MV-4-11 (cell line): Measurements from ENCODE around the gene GULP1.

Experiments
- DNase-seq: peaks from one replicate; lab custom pipeline; 2025; lab: John Stamatoyannopoulos, UW

The GULP1 gene

DNA sequence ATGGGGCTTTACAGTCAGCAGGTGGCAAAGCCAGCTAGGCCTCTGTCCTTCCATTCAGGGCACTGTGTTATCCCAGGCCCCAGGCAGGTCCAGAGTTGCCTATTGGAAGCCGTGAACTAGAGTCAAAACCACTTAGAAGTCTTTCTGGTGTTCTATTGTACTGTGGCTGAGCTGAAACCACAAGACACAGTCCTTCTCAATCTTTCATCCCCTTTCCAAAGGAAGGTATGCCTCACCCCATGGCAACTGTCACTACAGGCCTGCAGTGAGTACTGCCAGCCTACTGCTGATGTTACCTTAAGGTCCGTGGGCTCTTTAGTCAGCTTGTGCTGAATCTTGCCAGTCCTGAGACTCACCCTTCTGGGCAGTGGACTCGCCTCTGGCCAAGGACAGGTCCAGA lies 181.6 kb downstream of the GULP1 start:
- no peak for DNase-seq

DNA sequence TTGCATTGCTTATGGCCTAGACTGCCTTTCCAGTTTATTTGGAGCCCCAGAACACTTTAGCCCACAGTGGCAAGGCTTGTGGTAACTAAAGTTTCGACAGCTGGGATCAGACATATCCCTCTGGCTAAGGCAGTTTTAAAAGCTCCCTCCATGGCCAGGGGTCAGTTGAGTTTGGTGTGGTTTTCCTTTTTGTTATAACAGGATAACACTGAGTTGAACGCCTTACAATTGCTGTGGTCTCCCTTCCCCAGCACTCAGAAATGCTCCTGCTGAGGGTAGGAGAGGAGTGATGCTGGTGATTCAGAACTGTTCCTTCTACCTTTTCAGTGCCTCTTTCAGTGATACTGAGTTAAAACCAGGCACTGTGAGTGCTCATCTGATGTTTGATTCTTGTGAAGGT lies 182.6 kb downstream of the GULP1 start:
- DNase-seq: no peak

DNA sequence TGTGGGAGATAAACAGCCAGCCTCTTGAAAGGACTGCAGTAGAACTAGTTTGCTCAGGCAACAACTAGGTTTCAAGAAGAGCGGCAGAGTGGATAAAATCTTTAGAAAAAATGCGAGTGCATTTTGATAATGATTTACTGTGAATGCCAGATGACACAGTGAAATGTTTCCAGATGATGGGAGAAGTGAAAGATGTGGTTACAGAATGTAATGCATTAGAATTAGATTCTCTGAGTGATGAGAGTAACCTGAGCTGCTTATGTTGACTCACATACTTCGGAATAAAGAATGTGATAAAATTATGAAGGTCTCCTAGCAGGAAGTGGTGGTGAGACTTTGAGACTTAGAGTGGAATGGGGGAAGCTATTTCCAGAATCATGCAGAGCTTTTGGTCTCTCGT lies 184.3 kb downstream of the GULP1 start:
- DNase-seq: no peak

DNA sequence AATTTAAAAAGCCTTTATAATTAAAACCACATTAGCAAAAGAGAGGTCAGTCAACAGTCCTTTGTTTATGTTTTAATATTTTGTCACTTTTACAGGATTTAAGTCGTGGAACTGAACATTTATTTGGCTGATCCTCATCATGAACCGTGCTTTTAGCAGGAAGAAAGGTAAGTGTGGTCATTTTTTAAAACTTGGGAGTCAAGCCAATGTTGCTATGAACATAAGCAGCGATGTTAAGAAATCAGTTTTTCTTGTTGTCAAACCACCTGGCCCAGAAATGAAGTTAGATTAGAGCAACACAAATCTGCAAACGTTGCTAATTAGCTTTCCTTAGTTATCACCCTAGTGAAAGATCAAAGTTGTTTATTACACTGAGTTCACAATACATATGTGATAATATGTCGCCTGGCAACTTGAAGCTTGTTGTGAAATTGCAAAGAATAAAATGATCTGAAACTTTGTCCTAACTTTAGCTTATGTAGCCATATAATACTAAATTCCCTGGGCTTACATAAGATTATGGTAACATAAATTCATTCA lies 186.0 kb downstream of the GULP1 start:
- DNase-seq: no peak

DNA sequence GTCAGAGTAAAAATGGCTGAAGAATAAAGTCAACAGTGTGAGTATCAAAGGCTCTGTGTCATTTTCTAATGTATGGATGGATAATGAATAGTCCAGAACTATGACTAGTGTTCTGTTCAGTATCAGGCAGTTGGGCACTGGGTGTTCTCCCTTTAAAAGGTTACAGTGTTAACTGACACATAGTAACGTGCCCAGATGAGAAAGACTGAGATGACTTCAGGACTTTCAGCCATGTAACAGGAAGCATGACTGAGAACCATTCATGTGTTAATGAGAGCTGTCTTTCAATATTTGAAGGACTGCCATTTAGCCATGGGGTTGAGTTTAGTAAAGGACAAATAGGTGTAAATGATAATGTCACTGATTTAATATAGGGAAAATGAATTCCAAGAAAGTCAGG lies 187.1 kb downstream of the GULP1 start:
- no peak for DNase-seq

DNA sequence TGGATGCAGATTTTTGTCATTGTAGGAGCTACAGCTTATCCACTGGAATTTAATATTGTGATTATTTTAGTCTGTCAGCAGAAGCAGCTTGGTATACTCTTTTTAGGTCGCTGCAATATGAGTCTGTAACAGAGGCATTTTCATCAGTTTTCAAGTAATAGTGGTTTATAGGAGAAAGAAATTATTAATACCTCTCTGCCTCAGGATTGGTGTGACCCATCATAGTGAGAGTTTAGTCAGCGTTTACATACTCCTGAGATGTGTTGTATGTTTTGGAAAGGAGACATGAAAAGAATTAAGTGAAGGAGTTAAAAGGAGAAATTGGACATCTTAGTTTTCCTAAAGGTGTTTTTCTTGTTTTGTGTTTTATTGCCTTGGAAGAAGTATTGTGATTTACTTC lies 189.8 kb downstream of the GULP1 start:
- no peak for DNase-seq

DNA sequence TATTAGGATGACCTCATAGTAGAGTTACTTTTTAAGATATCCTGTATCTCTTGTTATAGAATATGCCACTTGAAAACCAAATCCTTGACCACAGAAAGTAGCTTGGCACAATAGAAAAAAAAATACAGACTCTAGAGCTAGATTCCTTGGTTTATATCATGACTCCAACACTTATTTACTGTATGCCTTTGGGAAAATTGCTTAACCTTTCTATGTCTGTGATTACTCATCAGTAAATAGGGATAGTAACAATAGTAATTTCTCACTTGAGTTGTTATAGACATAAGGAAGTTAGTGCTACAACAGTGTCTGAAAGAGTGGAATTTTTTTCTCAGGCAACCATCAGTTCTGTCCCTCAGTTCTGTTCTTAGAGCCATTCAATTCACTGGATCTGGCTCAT lies 193.8 kb downstream of the GULP1 start:
- DNase-seq: no peak

DNA sequence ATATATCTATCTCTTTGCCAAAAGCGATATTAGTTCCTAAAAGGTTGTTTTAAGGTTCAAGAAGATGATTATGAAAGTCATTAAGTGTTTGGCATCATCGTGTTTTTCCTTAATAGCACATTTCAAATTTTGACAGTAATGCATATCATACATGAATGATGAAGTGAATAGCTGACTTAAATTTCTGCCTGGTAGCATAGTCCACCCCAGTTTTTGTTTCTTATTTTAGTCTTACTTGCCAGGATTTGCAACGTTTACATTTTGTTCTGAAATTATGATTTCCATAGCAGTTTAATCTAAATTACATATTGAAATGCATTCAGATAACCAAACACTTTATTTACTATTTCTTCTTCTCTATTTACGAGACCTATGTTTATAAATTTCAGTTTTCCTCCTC lies 201.1 kb downstream of the GULP1 start:
- DNase-seq: no peak

DNA sequence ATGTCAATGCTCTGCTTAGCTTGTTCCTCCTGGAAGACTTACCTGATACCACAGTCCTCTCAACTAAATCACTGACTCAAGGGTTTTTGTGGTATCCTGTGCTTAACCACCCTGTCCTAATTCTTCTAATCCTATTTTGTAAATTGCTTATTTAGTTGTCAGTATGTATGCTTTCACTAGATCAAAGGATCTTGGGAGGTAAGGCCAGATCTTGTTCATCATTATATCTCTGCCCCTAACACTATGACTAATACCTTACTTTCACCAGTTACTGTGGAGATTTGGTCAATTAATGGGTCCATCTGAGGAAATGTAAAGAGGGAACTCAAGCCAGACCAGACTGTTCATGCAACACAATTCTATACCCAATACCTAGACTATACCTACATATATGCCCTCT lies 203.2 kb downstream of the GULP1 start:
- no peak for DNase-seq

DNA sequence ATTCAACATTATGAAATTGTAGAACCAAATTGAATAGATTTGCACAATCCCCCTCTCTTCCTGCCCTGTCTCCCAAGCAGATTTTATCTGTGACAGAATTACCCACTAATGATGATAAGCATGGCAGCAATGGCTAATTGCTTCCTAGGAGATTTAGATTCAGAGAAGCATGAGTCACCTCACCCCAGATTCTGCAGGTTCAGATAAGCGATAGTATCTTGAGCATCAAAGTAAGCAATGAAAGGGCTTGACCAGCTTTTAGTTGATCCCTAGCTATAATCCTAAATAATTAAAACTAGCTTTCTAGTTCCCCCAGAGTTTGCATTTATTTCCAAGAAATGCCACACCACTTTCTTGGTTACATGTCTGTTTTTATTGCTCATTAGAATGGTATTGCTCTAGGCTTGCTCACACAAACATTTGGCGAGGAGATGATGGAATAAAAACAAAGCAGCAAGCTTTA lies 204.3 kb downstream of the GULP1 start:
- DNase-seq: no peak

DNA sequence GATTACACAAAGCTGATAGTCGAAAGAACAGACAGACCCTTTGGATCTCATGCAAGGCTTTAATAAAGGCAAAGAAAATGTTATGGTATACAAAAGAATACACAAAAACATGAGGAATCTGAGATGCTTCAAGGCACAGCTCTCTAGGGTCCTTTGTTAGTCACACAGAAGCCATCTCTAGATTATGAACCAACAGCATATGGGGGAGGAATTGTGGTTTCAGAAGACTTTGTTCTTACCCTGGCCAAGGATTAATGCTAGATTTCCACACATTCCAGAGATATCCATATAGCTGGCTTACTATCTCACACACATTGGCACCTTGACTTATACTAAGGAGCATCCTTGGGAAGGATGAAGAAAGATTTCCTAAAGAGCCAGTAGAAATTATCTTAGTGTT lies 206.1 kb downstream of the GULP1 start:
- DNase-seq: no peak

DNA sequence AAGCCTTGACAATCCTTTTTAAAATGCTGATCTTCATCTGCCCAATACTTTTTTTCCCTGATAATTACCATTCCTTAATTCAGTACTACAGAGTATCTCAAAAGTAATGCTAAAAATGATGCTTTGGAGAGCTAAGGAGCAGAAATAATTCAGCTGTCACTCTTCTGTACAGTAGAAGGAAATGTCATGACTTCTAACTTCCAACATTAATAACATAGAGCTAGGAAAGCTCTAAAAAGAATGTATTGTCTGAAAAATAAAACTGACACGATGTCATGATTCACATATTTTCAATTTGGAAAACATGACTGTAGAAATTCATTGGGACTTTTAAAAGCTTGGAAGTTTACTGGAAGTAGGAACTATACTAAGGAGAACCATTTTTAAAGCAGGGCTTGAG lies 212.3 kb downstream of the GULP1 start:
- DNase-seq: no peak

DNA sequence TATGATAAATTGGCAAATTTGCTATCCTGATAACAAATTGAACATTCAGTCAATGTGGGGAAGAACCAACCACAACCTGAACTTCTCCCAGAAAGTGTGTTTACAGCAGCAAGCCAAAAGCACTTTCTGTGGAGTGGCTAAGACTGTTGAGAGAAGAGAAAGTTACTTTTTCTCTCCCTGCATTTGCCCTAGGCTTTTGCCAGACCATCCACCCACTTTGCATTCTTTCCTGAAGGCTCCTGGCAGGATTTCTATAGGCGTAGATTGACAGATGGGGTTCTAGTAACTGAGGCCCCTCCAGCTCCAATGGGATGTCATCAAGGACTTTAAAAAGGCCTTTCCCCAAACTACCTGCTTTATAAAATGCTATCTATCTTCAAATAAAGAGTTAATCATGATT lies 215.2 kb downstream of the GULP1 start:
- no peak for DNase-seq

DNA sequence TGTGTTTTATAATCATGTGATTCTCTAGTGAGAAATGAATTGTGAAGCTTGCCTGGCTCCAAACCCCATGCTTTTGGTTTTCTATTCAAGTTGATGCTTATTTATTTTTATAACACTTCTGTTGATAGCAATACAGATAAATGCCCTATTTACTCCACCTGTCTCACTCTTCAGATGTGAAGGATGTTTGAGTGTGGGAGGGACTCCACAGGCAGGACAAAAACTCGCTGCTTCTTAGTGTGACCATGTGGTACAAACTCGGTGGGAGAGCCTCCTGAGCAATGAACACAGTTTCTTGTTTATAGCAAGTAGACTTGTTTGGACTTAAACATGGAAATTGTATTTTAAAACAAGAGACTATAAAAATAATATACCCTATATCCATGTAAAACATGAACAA lies 219.7 kb downstream of the GULP1 start:
- no peak for DNase-seq

DNA sequence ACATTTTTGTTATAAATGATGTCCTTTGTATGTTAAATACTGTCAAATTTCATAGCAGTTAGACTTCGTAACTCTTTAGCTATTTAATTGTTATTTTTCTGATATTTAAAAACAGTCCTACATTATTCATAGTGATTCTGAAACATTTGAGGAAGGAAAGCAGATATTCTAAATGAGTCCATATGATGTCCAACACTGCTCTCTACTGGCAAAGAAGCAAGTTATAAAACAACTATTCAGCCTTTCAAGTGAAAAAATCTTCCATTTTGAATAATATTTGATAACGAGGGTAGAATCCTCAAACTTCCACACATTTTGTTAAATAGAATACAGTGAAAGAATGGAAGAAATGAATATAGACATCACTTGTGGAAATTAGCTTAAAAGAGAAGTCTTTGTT lies 220.8 kb downstream of the GULP1 start:
- DNase-seq: peak; percentile 3

DNA sequence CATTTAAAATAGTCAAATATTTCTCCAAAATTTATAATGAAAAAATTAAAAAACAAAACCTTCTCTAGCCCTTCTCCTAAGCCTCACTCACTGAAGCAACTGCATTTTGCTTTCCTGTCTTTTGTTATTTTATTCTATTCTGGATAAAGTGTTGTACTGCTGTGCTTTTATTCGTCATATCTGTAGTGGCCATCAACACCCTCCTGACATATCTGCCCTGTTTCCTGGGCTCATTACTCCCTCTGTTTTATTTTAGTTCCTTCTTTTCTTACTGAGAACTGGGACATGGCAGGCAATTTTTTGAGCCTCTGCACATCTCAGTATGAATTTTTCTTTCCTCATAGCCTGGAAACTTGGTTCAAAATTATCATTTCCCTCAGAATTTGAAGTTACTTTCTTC lies 224.2 kb downstream of the GULP1 start:
- no peak for DNase-seq

DNA sequence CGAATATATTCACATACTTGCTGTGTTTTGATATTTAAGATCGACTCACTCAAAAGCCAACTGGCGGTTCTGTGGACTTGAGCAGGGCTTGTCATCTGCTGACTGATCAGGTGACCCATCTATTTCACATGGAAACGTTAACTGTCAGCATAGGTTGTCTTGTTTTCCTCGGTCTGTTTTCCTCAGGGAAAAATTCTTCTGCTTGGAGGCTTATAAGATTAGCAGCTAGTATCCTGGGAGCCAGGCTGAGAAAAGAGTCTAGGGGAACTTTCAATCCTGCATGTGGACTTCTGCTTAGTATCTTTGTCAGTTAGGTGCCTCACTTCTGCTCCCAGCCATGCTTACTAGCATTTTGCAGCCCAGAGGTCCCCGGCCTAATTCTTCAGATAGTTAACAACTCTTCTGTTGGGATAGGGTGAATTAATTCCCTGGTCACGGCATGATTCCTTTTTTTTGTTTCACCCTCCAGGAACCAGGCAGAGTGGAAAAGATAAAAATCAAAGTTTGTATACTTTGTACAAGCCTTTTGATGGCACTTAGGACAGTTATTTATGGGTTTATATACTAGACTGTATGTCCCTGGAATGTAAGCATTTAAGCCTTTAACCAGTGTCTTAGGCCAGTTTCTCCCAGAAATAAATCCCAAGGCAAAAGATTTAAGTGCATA lies 226.0 kb downstream of the GULP1 start:
- no peak for DNase-seq

DNA sequence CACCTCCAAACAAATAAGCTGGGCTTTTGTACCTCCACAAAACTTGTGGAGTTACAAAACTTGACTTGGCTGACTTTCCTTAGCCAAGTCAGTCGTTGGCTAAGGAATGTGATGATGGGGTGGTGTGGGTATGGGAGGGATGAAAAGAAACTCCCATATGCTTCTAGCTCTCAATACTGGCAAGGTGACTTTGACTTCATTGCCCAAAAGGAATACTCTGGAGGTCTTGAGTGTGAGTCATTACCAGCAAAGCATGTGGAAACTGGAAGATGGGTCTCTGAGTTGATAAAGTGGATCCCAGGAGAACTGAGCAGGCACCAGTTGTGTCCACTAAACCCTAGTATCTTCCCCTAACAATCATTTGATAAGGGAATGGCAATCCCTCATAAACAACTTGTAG lies 226.7 kb downstream of the GULP1 start:
- no peak for DNase-seq

DNA sequence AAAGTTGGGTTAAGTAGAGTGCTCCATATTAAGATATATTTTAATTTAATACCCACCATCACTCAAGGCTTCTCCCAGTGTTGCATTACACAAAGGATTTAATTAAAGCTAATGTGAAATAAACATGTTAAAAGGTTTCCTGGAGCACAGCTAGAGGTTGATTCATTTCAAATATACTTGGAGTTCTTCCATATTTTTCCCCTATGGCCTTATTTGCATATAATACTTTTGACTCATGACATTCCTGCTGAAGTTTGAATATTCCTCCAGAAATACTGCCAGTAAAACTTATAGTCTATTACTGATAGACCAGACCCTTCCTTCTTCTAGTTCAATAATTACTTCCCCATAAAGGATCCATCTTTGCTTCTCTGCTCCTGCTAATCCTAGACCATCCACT lies 227.5 kb downstream of the GULP1 start:
- no peak for DNase-seq

DNA sequence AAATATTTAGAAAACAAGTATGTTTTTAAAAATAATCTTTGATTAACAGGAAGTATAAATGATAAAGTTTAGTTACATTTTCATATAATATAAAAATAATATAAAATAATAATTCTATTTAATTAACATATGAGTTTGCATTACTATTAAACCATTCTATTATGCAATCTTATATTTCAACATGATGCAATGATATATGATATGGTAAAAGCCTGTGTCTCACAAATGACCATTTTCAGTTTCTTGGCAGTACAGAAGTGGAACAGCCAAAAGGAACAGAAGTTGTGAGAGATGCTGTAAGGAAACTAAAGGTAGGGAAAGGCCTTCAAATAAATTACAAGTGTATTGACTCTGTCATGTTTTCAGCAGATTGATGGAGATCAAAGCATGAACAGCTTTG lies 230.8 kb downstream of the GULP1 start:
- DNase-seq: no peak

DNA sequence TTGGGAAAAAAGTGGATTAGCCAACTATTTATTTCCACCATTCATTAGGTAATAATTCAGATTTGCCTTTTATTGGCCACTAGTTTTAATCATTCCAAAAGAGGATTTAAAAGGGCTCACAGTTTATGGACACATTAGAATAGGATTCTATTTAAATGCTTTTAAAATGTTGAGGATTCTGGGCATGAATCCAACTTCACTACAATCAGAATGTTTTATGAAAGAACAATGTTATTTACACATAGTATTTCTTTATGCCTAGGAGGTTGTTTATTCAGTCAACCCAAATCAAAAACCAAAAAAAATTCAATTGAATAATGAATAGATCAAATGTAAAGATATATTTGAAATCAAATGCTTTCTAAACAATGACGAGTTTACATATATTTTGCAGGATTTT lies 232.2 kb downstream of the GULP1 start:
- DNase-seq: no peak

DNA sequence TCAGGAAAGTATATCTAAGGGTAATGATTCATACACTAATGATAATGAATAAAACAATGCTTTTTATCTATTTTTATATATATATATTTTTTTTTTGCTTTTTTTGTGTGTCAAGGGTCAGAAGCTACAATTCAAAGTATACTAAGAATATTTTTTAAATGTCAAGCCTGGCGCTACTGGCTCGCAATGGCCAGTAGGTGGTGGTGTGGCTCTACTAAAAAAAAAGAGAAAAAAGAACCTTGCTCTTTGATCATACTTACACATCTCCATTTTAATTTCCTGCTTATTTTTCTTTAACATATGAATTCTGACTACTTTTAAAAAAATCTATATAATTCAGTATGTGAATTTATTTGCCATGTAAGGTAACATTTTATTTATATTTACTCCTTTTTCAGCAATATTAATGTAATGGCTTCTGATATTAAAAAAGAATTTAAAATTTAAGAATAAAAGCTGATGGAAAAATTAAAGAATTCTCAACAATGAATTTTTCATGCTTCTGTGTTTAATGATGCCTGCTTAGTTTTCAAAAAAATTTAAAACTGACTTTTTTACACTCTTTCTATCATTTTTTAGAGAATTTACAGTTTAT lies 232.9 kb downstream of the GULP1 start:
- DNase-seq: peak; percentile 39

DNA sequence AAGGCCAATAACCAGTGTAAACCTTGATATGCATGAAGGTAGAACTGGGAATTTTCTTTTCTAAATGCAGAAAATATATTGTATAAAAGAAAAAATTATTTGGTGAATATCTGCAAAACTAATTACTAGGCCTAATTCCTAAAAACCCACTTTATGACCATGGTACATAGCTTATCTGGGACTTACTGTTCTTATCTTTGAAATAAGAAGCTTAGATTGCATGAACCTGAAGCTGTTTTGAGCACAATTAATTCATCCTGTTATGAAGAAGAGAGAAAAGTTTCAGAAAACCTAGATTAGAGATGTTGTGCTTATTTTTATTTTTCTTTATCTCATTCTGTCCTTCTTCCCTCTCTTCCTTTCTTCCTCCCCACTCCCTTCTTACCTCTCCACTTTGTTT lies 235.0 kb downstream of the GULP1 start:
- no peak for DNase-seq

DNA sequence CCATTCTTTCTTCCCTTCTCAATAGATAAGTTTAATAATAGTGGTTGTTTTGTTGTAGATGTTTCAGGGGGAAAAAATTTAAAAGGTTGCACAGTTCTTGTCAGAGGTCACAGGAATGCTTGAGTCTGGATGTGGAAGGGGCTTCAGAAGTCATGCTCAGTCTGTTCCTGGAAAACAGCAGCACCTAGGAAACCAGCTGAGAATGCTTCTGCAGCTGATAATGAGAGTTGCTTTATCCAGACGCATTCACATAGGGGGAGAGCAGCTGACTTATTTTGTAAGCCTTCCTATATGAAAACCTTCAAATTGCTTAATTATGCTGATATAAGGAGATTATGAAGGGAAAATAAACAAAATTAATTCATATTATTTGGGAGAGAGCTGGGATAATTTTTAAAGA lies 235.5 kb downstream of the GULP1 start:
- no peak for DNase-seq
